ENCODE measurements around the gene C10orf62. TPM values are rescaled to one million over a fixed set of nuclear protein-coding genes. Genes with fewer than 3 reads are reported as not detected.
A peak's percentile ranks its signal among the peaks of the same experiment; 100 is the strongest.
"Not testable (repeated sequence)": the region's sequence is repeated elsewhere in the genome, so short reads cannot be mapped to it uniquely, and the experiment has no call there.

C10orf62 gene
- polyA plus RNA-seq, 1 donor from 2014 or later = not detected

GRCh38 chr10:97555541-97555940, 34.0 kb upstream of the C10orf62 start:
- not testable (repeated sequence) for H3K4me3 Mint-ChIP-seq

GRCh38 chr10:97560731-97561381, 28.7 kb upstream of the C10orf62 start:
- H3K36me3 Mint-ChIP-seq, H3K27me3 Mint-ChIP-seq, H3K4me1 Mint-ChIP-seq, H3K9me3 Mint-ChIP-seq: not testable (repeated sequence)
- Mint-ChIP-seq H3K27ac (peak overlapping the region in 1 of 3 donors; percentile 58), H3K4me3 (peak overlapping the region in 2 of 4 donors; percentile 35 to 48)

More at GRCh38 chr10:97555541-97555940, 34.0 kb upstream of the C10orf62 start:
- H3K27me3 Mint-ChIP-seq, H3K9me3 Mint-ChIP-seq, H3K4me1 Mint-ChIP-seq, H3K36me3 Mint-ChIP-seq: not testable (repeated sequence)
- H3K27ac Mint-ChIP-seq = peak overlapping the region in 1 of 3 donors; percentile 89

- Mint-ChIP-seq H3K4me3 (peak overlapping the region in 1 of 4 donors; percentile 48), H3K27ac (peak overlapping the region in 2 of 3 donors; percentile 14 to 45)
- not testable (repeated sequence) for H3K9me3 Mint-ChIP-seq, H3K27me3 Mint-ChIP-seq, H3K4me1 Mint-ChIP-seq, H3K36me3 Mint-ChIP-seq
These were observed 28.0 kb upstream of the C10orf62 start for GRCh38 chr10:97561386-97562077.

- H3K4me1 Mint-ChIP-seq, H3K4me3 Mint-ChIP-seq, H3K36me3 Mint-ChIP-seq, H3K27me3 Mint-ChIP-seq, H3K9me3 Mint-ChIP-seq: not testable (repeated sequence)
- H3K27ac Mint-ChIP-seq = peak overlapping the region in 1 of 3 donors; percentile 40
These were observed 27.2 kb upstream of the C10orf62 start for GRCh38 chr10:97562329-97562728.

- Mint-ChIP-seq H3K9me3 (peaks cover 0 to 4% (median 0%) of the 10 kb centered on the region in 3 donors), H3K27me3 (no peaks in the 10 kb centered on the region), H3K36me3 (no peaks in the 10 kb centered on the region), H3K27ac (no peak overlapping the region), H3K4me1 (peaks cover 0 to 2% (median 2%) of the 10 kb centered on the region in 3 donors), H3K4me3 (no peak overlapping the region)
These were observed 26.2 kb upstream of the C10orf62 start for GRCh38 chr10:97563337-97563736.

GRCh38 chr10:97564776-97565175, 24.7 kb upstream of the C10orf62 start:
- Mint-ChIP-seq H3K9me3 (peaks cover 0 to 4% (median 0%) of the 10 kb centered on the region in 3 donors), H3K36me3 (no peaks in the 10 kb centered on the region), H3K27me3 (no peaks in the 10 kb centered on the region), H3K4me1 (peaks cover 0 to 2% (median 2%) of the 10 kb centered on the region in 3 donors), H3K4me3 (no peak overlapping the region), H3K27ac (no peak overlapping the region)

GRCh38 chr10:97566336-97566996, 23.1 kb upstream of the C10orf62 start:
- Mint-ChIP-seq H3K27ac (no peak overlapping the region), H3K4me1 (peaks cover 0 to 2% (median 0%) of the 10 kb centered on the region in 3 donors), H3K4me3 (no peak overlapping the region), H3K36me3 (no peaks in the 10 kb centered on the region), H3K27me3 (no peaks in the 10 kb centered on the region), H3K9me3 (peaks cover 0 to 4% (median 0%) of the 10 kb centered on the region in 3 donors)

- Mint-ChIP-seq H3K27me3 (no peaks in the 10 kb centered on the region), H3K4me3 (no peak overlapping the region), H3K4me1 (no peaks in the 10 kb centered on the region), H3K36me3 (no peaks in the 10 kb centered on the region), H3K27ac (no peak overlapping the region), H3K9me3 (no peaks in the 10 kb centered on the region)
These were observed 21.6 kb upstream of the C10orf62 start for GRCh38 chr10:97567891-97568290.

- no peaks in the 10 kb centered on the region for H3K9me3 Mint-ChIP-seq
- no peaks in the 10 kb centered on the region for H3K36me3 Mint-ChIP-seq
- no peak overlapping the region for H3K27ac Mint-ChIP-seq
- H3K27me3 Mint-ChIP-seq = peaks cover 3% of the 10 kb centered on the region
- no peaks in the 10 kb centered on the region for H3K4me1 Mint-ChIP-seq
- no peak overlapping the region for H3K4me3 Mint-ChIP-seq
These were observed 19.3 kb upstream of the C10orf62 start for GRCh38 chr10:97570146-97570788.

GRCh38 chr10:97570789-97571471, 18.6 kb upstream of the C10orf62 start:
- no peaks in the 10 kb centered on the region for H3K9me3 Mint-ChIP-seq
- H3K27ac Mint-ChIP-seq = no peak overlapping the region
- no peaks in the 10 kb centered on the region for H3K36me3 Mint-ChIP-seq
- H3K27me3 Mint-ChIP-seq = peaks cover 3% of the 10 kb centered on the region
- no peaks in the 10 kb centered on the region for H3K4me1 Mint-ChIP-seq
- no peak overlapping the region for H3K4me3 Mint-ChIP-seq

GRCh38 chr10:97571622-97572021, 17.9 kb upstream of the C10orf62 start:
- no peak overlapping the region for H3K27ac Mint-ChIP-seq
- H3K36me3 Mint-ChIP-seq = no peaks in the 10 kb centered on the region
- no peaks in the 10 kb centered on the region for H3K4me1 Mint-ChIP-seq

GRCh38 chr10:97572214-97572989, 17.1 kb upstream of the C10orf62 start, which contains the start of gene ANKRD2:
Gene ANKRD2 (plus strand): TSS chr10:97572779. CDS start chr10:97572789, 10 bp downstream.
- Mint-ChIP-seq H3K27ac (no peak within 1 kb of the TSS), H3K4me3 (no peak within 1 kb of the TSS), H3K9me3 (no peaks in the 10 kb centered on the region), H3K36me3 (no peaks in the 10 kb centered on the region), H3K27me3 (peaks cover 3% of the 10 kb centered on the region), H3K4me1 (no peaks in the 10 kb centered on the region)

More at GRCh38 chr10:97571622-97572021, 17.9 kb upstream of the C10orf62 start:
- Mint-ChIP-seq H3K4me3 (no peak overlapping the region), H3K27me3 (peaks cover 3% of the 10 kb centered on the region), H3K9me3 (no peaks in the 10 kb centered on the region)

GRCh38 chr10:97573021-97573420, 16.5 kb upstream of the C10orf62 start:
- Mint-ChIP-seq H3K4me1 (no peaks in the 10 kb centered on the region), H3K27ac (no peak overlapping the region), H3K27me3 (peaks cover 3% of the 10 kb centered on the region), H3K4me3 (no peak overlapping the region), H3K9me3 (no peaks in the 10 kb centered on the region), H3K36me3 (no peaks in the 10 kb centered on the region)

- H3K27me3 Mint-ChIP-seq = peaks cover 4% of the 10 kb centered on the region
- H3K36me3 Mint-ChIP-seq = no peaks in the 10 kb centered on the region
- H3K9me3 Mint-ChIP-seq = no peaks in the 10 kb centered on the region
- no peaks in the 10 kb centered on the region for H3K4me1 Mint-ChIP-seq
- H3K4me3 Mint-ChIP-seq = no peak overlapping the region
- no peak overlapping the region for H3K27ac Mint-ChIP-seq
These were observed 15.8 kb upstream of the C10orf62 start for GRCh38 chr10:97573672-97574071.
